Activated CD8-positive, alpha-beta memory T cell treated with anti-CD3 and anti-CD28 coated beads for 1 hour (primary cell): ENCODE data around the gene HSD17B12.

Source experiments
- DNase-seq, 2 donors: peaks; one replicate each; pipeline ENCODE4 v3.0.0-alpha.2; 2020; ENCODE audit warnings: low read depth in 1 of 2; ENCODE audit errors: extremely low read depth in 1 of 2

HSD17B12 gene

GRCh38 chr11:43797337-43797736 lies 116.8 kb downstream of the HSD17B12 start:
- DNase-seq, result no peak

GRCh38 chr11:43797866-43798265 lies 117.3 kb downstream of the HSD17B12 start:
- no peak for DNase-seq

- no peak for DNase-seq
Measured at GRCh38 chr11:43802509-43802908, 122.0 kb downstream of the HSD17B12 start.

- DNase-seq, result no peak
Measured at GRCh38 chr11:43803766-43804165, 123.2 kb downstream of the HSD17B12 start.

- no peak for DNase-seq
Measured at GRCh38 chr11:43806976-43807375, 126.4 kb downstream of the HSD17B12 start.

- DNase-seq, result no peak
Measured at GRCh38 chr11:43810929-43811596, 130.5 kb downstream of the HSD17B12 start.

- DNase-seq, result no peak
Measured at GRCh38 chr11:43812471-43812870, 131.9 kb downstream of the HSD17B12 start.

GRCh38 chr11:43818220-43818619 lies 137.7 kb downstream of the HSD17B12 start:
- DNase-seq, result no peak

- DNase-seq, result no peak
Measured at GRCh38 chr11:43819926-43820325, 139.4 kb downstream of the HSD17B12 start.

- DNase-seq, result no peak
Measured at GRCh38 chr11:43823316-43823715, 142.8 kb downstream of the HSD17B12 start.

- DNase-seq, result no peak
Measured at GRCh38 chr11:43823851-43824250, 143.3 kb downstream of the HSD17B12 start.

GRCh38 chr11:43825217-43825816 lies 144.8 kb downstream of the HSD17B12 start:
- no peak for DNase-seq

- DNase-seq, result peak in 1 of 2 donors; percentile 2
Measured at GRCh38 chr11:43830928-43831440, 150.4 kb downstream of the HSD17B12 start.

- no peak for DNase-seq
Measured at GRCh38 chr11:43832536-43832935, 152.0 kb downstream of the HSD17B12 start.

- DNase-seq, result no peak
Measured at GRCh38 chr11:43833657-43834073, 153.1 kb downstream of the HSD17B12 start.

- no peak for DNase-seq
Measured at GRCh38 chr11:43834286-43834685, 153.7 kb downstream of the HSD17B12 start.

- no peak for DNase-seq
Measured at GRCh38 chr11:43835104-43835503, 154.6 kb downstream of the HSD17B12 start.

GRCh38 chr11:43837879-43838278 lies 157.3 kb downstream of the HSD17B12 start:
- no peak for DNase-seq

- DNase-seq, result no peak
Measured at GRCh38 chr11:43842021-43842420, 161.5 kb downstream of the HSD17B12 start.

- no peak for DNase-seq
Measured at GRCh38 chr11:43845816-43846215, 165.3 kb downstream of the HSD17B12 start.

- DNase-seq, result peak in 1 of 2 donors; percentile 24
Measured at GRCh38 chr11:43852057-43852636, 171.6 kb downstream of the HSD17B12 start.

GRCh38 chr11:43853781-43854180 lies 173.2 kb downstream of the HSD17B12 start:
- DNase-seq, result no peak
